OCI-LY3 (cell line): ENCODE results near the gene LRRC4.

Source experiments
- CTCF ChIP-seq: fragments of 200-600, 300-600 bp; sonication (generic); IDR thresholded peaks from 2 replicates; pipeline ENCODE4 v1.5.1; 2014; ENCODE audit warnings: antibody characterized with exemption, low read length, low read depth
- EZH2phosphoT487 ChIP-seq: fragments of 200-600 bp; shearing (Covaris generic); IDR thresholded peaks from 2 replicates; pipeline ENCODE4 v1.6.1; 2018; ENCODE audit warnings: antibody characterized with exemption, mixed run types, low read depth

DNA sequence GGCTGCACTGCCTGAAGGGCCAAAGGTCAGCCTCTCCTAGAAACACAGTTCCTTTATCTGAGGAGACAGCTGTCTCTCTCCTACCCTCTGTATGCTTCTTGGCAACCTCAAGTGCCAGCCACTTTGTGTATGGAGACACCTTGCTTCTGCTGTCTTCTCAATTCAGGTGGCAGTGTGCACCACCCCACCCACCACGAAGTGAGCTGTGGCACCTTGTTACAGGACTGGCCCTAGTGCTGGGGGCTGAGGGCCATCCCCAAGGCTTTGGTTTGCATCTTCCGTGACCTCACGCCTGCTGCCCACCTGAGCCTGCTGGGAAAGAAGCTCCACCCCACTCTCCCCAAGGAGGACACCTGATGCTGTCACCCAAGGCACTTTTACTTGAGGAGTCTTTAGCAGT, 47.1 kb upstream of the LRRC4 start:
- TF ChIP-seq CTCF (no peak), EZH2phosphoT487 (no peak)
